ENCODE data around the gene MAG.

The MAG gene

GRCh38 chr19:35291916-35292315, at the start of gene MAG:
TSS of gene MAG (plus strand) at chr19:35292161. CDS start at chr19:35295409, 3,248 bp downstream.
- DNase-seq, result no peak

- DNase-seq, result no peak
Measured at GRCh38 chr19:35246466-35247092, 45.4 kb upstream of the MAG start.

GRCh38 chr19:35247526-35248309, 44.2 kb upstream of the MAG start:
- peak; percentile 55 for DNase-seq

- DNase-seq, result peak; percentile 66 to 70
Measured at GRCh38 chr19:35248310-35249145, 43.4 kb upstream of the MAG start, which contains the start of gene LSR. TSS of gene LSR (plus strand) at chr19:35249002. CDS start at chr19:35249023, 21 bp downstream.

GRCh38 chr19:35249146-35249847, 42.7 kb upstream of the MAG start:
- no peak for DNase-seq

GRCh38 chr19:35249848-35250711, 41.9 kb upstream of the MAG start:
- DNase-seq, result no peak

- no peak for DNase-seq
Measured at GRCh38 chr19:35251456-35251855, 40.5 kb upstream of the MAG start.

GRCh38 chr19:35253316-35254286, 38.4 kb upstream of the MAG start:
- no peak for DNase-seq

- DNase-seq, result no peak
Measured at GRCh38 chr19:35254341-35255297, 37.3 kb upstream of the MAG start.

- DNase-seq, result no peak
Measured at GRCh38 chr19:35256566-35256965, 35.4 kb upstream of the MAG start.

- DNase-seq, result no peak
Measured at GRCh38 chr19:35257113-35257461, 34.9 kb upstream of the MAG start.

- no peak for DNase-seq
Measured at GRCh38 chr19:35260694-35261304, 31.2 kb upstream of the MAG start.

GRCh38 chr19:35261356-35262100, 30.4 kb upstream of the MAG start:
- no peak for DNase-seq

- DNase-seq, result no peak
Measured at GRCh38 chr19:35262101-35262761, 29.7 kb upstream of the MAG start.

GRCh38 chr19:35264268-35265125, 27.5 kb upstream of the MAG start:
- no peak for DNase-seq

- DNase-seq, result no peak
Measured at GRCh38 chr19:35265126-35265899, 26.6 kb upstream of the MAG start.

Measured in activated CD4-positive, alpha-beta T cell treated with anti-CD3 and anti-CD28 coated beads, Interleukin-2, amount 50 U/mL, for 4 hours (primary cell).